SK-N-SH treated with all-trans-retinoic acid at 6 μM for 48 hours (cell line): ENCODE data around the gene ARHGEF12.

Source experiments
- BACH2 ChIP-seq: fragments of 250-450 bp; sonication (Bioruptor Pico); IDR thresholded peaks from 2 replicates; pipeline ENCODE4 v1.9.0; 2021; ENCODE audit warnings: mild to moderate bottlenecking, borderline replicate concordance
- CSDC2 ChIP-seq: fragments of 250-450 bp; sonication (Bioruptor Pico); IDR thresholded peaks from 2 replicates; pipeline ENCODE4 v1.5.0; 2020; ENCODE audit warnings: mild to moderate bottlenecking, moderate library complexity
- ESRRG ChIP-seq: fragments of 250-450 bp; sonication (Bioruptor Pico); IDR thresholded peaks from 2 replicates; pipeline ENCODE4 v1.6.1; 2021; ENCODE audit warnings: mild to moderate bottlenecking
- ISL1 ChIP-seq: fragments of 250-450 bp; sonication (Bioruptor Pico); IDR thresholded peaks from 2 replicates; pipeline ENCODE4 v2.1.2; 2022; ENCODE audit warnings: mild to moderate bottlenecking, moderate library complexity
- OSR1 ChIP-seq: fragments of 250-450 bp; sonication (Bioruptor Pico); IDR thresholded peaks from 2 replicates; pipeline ENCODE4 v1.8.0; 2022; ENCODE audit warnings: moderate library complexity, mild to moderate bottlenecking, inconsistent platforms
- RARB ChIP-seq: fragments of 250-450 bp; sonication (Bioruptor Pico); IDR thresholded peaks from 2 replicates; pipeline ENCODE4 v1.8.0; 2021; ENCODE audit warnings: mild to moderate bottlenecking, moderate library complexity
- TOX ChIP-seq: fragments of 250-450 bp; sonication (Bioruptor Pico); IDR thresholded peaks from 2 replicates; pipeline ENCODE4 v1.8.0; 2021; ENCODE audit warnings: mild to moderate bottlenecking, moderate library complexity, borderline replicate concordance
- ZFP3 ChIP-seq: fragments of 250-450 bp; sonication (Bioruptor Pico); IDR thresholded peaks from 2 replicates; pipeline ENCODE4 v1.5.0; 2020; ENCODE audit warnings: mild to moderate bottlenecking, moderate library complexity
- ZNF565 ChIP-seq: fragments of 450-650 bp; formaldehyde crosslinking; conservative IDR thresholded peaks from 2 replicates; pipeline ENCODE4 v1.5.0; 2020; ENCODE audit warnings: low read depth, mild to moderate bottlenecking, moderate library complexity
- ZNF8 ChIP-seq: fragments of 450-650 bp; formaldehyde crosslinking; IDR thresholded peaks from 2 replicates; pipeline ENCODE4 v1.5.0; 2020; ENCODE audit warnings: mild to moderate bottlenecking, moderate library complexity
- TF ChIP-seq, protein P1 (sequence below): fragments of 250-450 bp; sonication (Bioruptor Pico); IDR thresholded peaks from 2 replicates; pipeline ENCODE4 v1.8.0; 2021; ENCODE audit warnings: low read depth, mild to moderate bottlenecking, moderate library complexity, borderline replicate concordance
- TF ChIP-seq, protein P2 (sequence below): fragments of 250-450 bp; sonication (Bioruptor Pico); IDR thresholded peaks from 2 replicates; pipeline ENCODE4 v1.8.0; 2020; ENCODE audit warnings: mild to moderate bottlenecking, moderate library complexity, borderline replicate concordance

DNA sequence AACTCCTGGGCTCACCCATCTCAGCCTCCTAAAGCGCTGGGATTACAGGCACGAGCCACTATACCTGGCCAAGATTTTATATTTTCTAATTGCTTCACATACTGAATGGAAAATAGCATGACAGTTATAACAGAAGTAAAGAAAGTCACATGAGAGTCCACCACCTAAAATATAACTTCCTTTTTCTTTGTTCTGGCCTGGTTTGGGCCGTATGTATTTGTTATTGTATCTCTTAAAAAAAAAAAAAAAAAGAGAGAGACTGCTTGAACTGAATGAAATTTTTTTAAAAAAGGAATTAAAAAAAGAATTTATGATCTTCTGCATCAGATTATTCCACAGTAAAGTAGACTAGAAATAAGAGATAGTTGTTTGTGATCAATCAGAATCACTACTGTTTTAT lies 89.3 kb downstream of the ARHGEF12 start:
- TF ChIP-seq ZFP3 (no peak), OSR1 (CRISPR knock-in tag) (no peak), ESRRG (CRISPR knock-in tag) (no peak), RARB (CRISPR knock-in tag) (no peak), TOX (no peak), CSDC2 (no peak), BACH2 (CRISPR knock-in tag) (no peak), ISL1 (no peak), ZNF8 (CRISPR knock-in tag) (no peak), ZNF565 (CRISPR knock-in tag) (no peak)
- TF ChIP-seq, protein P1, sequence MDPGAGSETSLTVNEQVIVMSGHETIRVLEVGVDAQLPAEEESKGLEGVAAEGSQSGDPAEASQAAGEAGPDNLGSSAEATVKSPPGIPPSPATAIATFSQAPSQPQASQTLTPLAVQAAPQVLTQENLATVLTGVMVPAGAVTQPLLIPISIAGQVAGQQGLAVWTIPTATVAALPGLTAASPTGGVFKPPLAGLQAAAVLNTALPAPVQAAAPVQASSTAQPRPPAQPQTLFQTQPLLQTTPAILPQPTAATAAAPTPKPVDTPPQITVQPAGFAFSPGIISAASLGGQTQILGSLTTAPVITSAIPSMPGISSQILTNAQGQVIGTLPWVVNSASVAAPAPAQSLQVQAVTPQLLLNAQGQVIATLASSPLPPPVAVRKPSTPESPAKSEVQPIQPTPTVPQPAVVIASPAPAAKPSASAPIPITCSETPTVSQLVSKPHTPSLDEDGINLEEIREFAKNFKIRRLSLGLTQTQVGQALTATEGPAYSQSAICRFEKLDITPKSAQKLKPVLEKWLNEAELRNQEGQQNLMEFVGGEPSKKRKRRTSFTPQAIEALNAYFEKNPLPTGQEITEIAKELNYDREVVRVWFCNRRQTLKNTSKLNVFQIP (CRISPR knock-in tag): no peak
- TF ChIP-seq, protein P2, sequence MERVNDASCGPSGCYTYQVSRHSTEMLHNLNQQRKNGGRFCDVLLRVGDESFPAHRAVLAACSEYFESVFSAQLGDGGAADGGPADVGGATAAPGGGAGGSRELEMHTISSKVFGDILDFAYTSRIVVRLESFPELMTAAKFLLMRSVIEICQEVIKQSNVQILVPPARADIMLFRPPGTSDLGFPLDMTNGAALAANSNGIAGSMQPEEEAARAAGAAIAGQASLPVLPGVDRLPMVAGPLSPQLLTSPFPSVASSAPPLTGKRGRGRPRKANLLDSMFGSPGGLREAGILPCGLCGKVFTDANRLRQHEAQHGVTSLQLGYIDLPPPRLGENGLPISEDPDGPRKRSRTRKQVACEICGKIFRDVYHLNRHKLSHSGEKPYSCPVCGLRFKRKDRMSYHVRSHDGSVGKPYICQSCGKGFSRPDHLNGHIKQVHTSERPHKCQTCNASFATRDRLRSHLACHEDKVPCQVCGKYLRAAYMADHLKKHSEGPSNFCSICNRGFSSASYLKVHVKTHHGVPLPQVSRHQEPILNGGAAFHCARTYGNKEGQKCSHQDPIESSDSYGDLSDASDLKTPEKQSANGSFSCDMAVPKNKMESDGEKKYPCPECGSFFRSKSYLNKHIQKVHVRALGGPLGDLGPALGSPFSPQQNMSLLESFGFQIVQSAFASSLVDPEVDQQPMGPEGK: no peak
